ENCODE results near the gene LRP2BP.
"Not testable (repeated sequence)": the region's sequence is repeated elsewhere in the genome, so short reads cannot be mapped to it uniquely, and the experiment has no call there.

LRP2BP gene

DNA sequence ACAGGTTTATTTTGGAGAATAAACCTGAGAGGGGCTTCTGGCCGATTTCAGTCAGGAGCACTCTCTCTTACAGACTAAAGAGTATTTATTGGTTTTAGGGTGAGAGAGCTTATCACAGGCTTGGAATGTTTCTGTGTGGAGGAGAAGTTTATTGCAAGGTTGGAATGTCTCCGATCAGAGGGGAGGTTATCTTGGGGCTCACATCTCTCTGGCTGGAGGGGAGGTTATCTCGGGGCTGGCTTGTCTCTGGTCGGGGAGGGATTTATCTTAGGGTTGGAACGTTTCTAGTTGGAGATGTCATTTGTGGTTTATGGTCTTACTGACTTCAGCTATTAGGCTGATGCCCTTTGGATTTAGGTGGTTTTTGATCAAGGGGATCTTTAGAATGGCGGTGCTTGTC, 71.4 kb downstream of the LRP2BP start:
- 86 to 96% methylated on average over 2 to 3 of the region's 6 CpGs for WGBS, 2 experiments (ENCODE audit: insufficient coverage in 2 of 2)

GRCh38 chr4:185323606-185324005, 72.1 kb downstream of the LRP2BP start:
- H3K36me3 ChIP-seq (ENCODE audit: control insufficient read depth, insufficient read depth, low read length): peaks cover 21% of the 10 kb centered on the region
- H3K4me1 ChIP-seq (ENCODE audit: control insufficient read depth, insufficient read depth, low read length, poor library complexity, severe bottlenecking): no peaks in the 10 kb centered on the region
- H3K9me3 ChIP-seq (ENCODE audit: control insufficient read depth, low read length): peaks cover 6% of the 10 kb centered on the region
- no peak overlapping the region for H3K4me3 ChIP-seq (ENCODE audit: extremely low read depth, insufficient read depth, low read length, poor library complexity, severe bottlenecking)
- no CpG with 5 or more reads among the region's 1 CpG for WGBS, 2 experiments (ENCODE audit: insufficient coverage in 2 of 2)
- H3K27ac ChIP-seq (ENCODE audit: low read depth, low read length, severe bottlenecking): no peak overlapping the region

More for the DNA sequence above, 71.4 kb downstream of the LRP2BP start:
- H3K4me1 ChIP-seq (ENCODE audit: control insufficient read depth, insufficient read depth, low read length, poor library complexity, severe bottlenecking); H3K27ac ChIP-seq (ENCODE audit: low read depth, low read length, severe bottlenecking); H3K9me3 ChIP-seq (ENCODE audit: control insufficient read depth, low read length); H3K4me3 ChIP-seq (ENCODE audit: extremely low read depth, insufficient read depth, low read length, poor library complexity, severe bottlenecking): not testable (repeated sequence)
- peaks cover 29% of the 10 kb centered on the region for H3K36me3 ChIP-seq (ENCODE audit: control insufficient read depth, insufficient read depth, low read length)

GRCh38 chr4:185322803-185323202, 72.9 kb downstream of the LRP2BP start:
- peaks cover 18% of the 10 kb centered on the region for H3K36me3 ChIP-seq (ENCODE audit: control insufficient read depth, insufficient read depth, low read length)
- H3K27ac ChIP-seq (ENCODE audit: low read depth, low read length, severe bottlenecking): no peak overlapping the region
- H3K4me3 ChIP-seq (ENCODE audit: extremely low read depth, insufficient read depth, low read length, poor library complexity, severe bottlenecking): no peak overlapping the region
- H3K9me3 ChIP-seq (ENCODE audit: control insufficient read depth, low read length): peaks cover 6% of the 10 kb centered on the region
- WGBS, 2 experiments (ENCODE audit: insufficient coverage in 2 of 2): 100% methylated on average over 1 of the region's 2 CpGs
- H3K4me1 ChIP-seq (ENCODE audit: control insufficient read depth, insufficient read depth, low read length, poor library complexity, severe bottlenecking): no peaks in the 10 kb centered on the region

GRCh38 chr4:185318679-185319078, 77.0 kb downstream of the LRP2BP start:
- 14% methylated on average over 1 of the region's 2 CpGs; no CpG with 5 or more reads in 1 of the 2 experiments for WGBS, 2 experiments (ENCODE audit: insufficient coverage in 2 of 2)
- H3K4me3 ChIP-seq (ENCODE audit: extremely low read depth, insufficient read depth, low read length, poor library complexity, severe bottlenecking): no peak overlapping the region
- no peak overlapping the region for H3K27ac ChIP-seq (ENCODE audit: low read depth, low read length, severe bottlenecking)
- no peaks in the 10 kb centered on the region for H3K4me1 ChIP-seq (ENCODE audit: control insufficient read depth, insufficient read depth, low read length, poor library complexity, severe bottlenecking)
- peaks cover 35% of the 10 kb centered on the region for H3K36me3 ChIP-seq (ENCODE audit: control insufficient read depth, insufficient read depth, low read length)
- H3K9me3 ChIP-seq (ENCODE audit: control insufficient read depth, low read length): no peaks in the 10 kb centered on the region

DNA sequence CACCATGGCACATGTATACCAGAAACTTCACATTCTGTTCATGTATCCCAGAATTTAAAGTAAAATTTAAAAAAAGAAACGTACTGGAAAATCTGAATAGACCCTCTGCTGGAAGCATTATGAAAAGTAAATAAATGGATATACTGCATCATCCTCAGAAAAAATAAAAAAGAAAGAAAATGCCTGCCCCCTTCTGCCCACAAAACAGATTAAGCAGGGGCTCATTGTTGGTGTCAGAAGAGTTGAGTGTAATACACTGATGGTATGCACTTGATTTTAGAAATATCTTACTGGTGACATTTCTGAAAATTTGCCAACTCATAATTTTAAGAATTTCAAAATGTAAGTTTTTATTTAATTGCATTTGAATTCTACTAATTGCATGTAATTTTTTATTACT, 77.8 kb downstream of the LRP2BP start:
- no CpG with 5 or more reads among the region's 1 CpG for WGBS, 2 experiments (ENCODE audit: insufficient coverage in 2 of 2)
- H3K4me1 ChIP-seq (ENCODE audit: control insufficient read depth, insufficient read depth, low read length, poor library complexity, severe bottlenecking): no peaks in the 10 kb centered on the region
- no peaks in the 10 kb centered on the region for H3K9me3 ChIP-seq (ENCODE audit: control insufficient read depth, low read length)
- peaks cover 35% of the 10 kb centered on the region for H3K36me3 ChIP-seq (ENCODE audit: control insufficient read depth, insufficient read depth, low read length)
- no peak overlapping the region for H3K4me3 ChIP-seq (ENCODE audit: extremely low read depth, insufficient read depth, low read length, poor library complexity, severe bottlenecking)
- H3K27ac ChIP-seq (ENCODE audit: low read depth, low read length, severe bottlenecking): no peak overlapping the region

GRCh38 chr4:185317462-185317861, 78.3 kb downstream of the LRP2BP start:
- not testable (repeated sequence) for H3K4me3 ChIP-seq (ENCODE audit: extremely low read depth, insufficient read depth, low read length, poor library complexity, severe bottlenecking); H3K27ac ChIP-seq (ENCODE audit: low read depth, low read length, severe bottlenecking); H3K9me3 ChIP-seq (ENCODE audit: control insufficient read depth, low read length); H3K4me1 ChIP-seq (ENCODE audit: control insufficient read depth, insufficient read depth, low read length, poor library complexity, severe bottlenecking)
- WGBS, 2 experiments (ENCODE audit: insufficient coverage in 2 of 2): 93% methylated on average over 2 of the region's 3 CpGs; no CpG with 5 or more reads in 1 of the 2 experiments
- peaks cover 35% of the 10 kb centered on the region for H3K36me3 ChIP-seq (ENCODE audit: control insufficient read depth, insufficient read depth, low read length)

All from mesodermal cell (in vitro differentiated cells).